ENCODE results near the gene SYT1.
A peak's percentile ranks its signal among the peaks of the same experiment; 100 is the strongest.

The SYT1 gene

DNA sequence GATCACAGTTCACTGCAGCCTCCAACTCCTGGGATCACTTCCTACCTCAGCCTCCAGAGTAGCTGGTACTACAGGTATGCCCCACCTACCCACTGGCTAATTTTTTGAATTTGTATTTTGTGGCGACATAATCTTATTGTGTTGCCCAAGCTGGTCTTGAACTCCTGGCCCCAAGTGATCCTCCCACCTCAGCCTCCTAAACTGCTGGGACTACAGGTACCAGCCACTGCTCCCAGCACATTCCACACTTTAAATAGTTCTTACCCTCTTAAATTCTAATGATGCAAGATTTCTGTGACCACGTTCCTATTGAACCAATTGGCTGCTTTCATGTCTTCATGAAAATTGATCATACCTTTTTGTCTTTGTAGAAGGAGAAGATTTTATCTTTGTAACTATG is 96.6 kb downstream of the SYT1 start:
- TF ChIP-seq, protein P1, sequence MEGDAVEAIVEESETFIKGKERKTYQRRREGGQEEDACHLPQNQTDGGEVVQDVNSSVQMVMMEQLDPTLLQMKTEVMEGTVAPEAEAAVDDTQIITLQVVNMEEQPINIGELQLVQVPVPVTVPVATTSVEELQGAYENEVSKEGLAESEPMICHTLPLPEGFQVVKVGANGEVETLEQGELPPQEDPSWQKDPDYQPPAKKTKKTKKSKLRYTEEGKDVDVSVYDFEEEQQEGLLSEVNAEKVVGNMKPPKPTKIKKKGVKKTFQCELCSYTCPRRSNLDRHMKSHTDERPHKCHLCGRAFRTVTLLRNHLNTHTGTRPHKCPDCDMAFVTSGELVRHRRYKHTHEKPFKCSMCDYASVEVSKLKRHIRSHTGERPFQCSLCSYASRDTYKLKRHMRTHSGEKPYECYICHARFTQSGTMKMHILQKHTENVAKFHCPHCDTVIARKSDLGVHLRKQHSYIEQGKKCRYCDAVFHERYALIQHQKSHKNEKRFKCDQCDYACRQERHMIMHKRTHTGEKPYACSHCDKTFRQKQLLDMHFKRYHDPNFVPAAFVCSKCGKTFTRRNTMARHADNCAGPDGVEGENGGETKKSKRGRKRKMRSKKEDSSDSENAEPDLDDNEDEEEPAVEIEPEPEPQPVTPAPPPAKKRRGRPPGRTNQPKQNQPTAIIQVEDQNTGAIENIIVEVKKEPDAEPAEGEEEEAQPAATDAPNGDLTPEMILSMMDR (IDR thresholded peaks at IDR 0.05; ENCODE audit: insufficient read depth, low read depth, low read length, missing control alignments), result no peak
- no peak for DNase-seq (ENCODE audit: low read depth)
- no peak overlapping the region for H3K4me3 ChIP-seq (ENCODE audit: low read length)

- H3K4me3 ChIP-seq (ENCODE audit: low read length), result no peak overlapping the region
These were observed 99.1 kb downstream of the SYT1 start for GRCh38 chr12:78963439-78964227.

GRCh38 chr12:78964521-78964920 is 99.9 kb downstream of the SYT1 start:
- TF ChIP-seq, protein P1 (IDR thresholded peaks at IDR 0.05; ENCODE audit: insufficient read depth, low read depth, low read length, missing control alignments), result no peak
- H3K4me3 ChIP-seq (ENCODE audit: low read length), result no peak overlapping the region
- DNase-seq (ENCODE audit: low read depth), result no peak

More at GRCh38 chr12:78963439-78964227, 99.1 kb downstream of the SYT1 start:
- peak; percentile 68 for DNase-seq (ENCODE audit: low read depth)
- TF ChIP-seq, protein P1 (IDR thresholded peaks at IDR 0.05; ENCODE audit: insufficient read depth, low read depth, low read length, missing control alignments), result no peak

DNA sequence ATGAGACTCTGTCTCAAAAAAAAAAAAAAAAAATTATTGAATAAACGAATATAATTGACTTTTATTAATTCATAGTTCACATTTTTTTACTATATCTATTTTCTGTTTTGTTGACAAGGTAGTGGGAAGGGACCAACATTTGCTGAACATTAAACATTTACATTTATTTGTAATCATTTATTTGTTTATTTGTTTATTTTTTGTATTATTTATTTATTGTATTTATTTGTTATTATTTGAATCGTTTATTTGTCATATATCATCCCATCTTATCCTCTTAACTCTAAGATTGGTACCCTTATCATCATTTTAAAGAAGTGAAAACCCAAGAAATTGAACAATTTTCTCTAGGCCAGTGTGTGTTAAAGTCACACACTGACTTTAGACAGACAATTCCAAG is 101.5 kb downstream of the SYT1 start:
- TF ChIP-seq, protein P1 (IDR thresholded peaks at IDR 0.05; ENCODE audit: insufficient read depth, low read depth, low read length, missing control alignments), result no peak
- no peak for DNase-seq (ENCODE audit: low read depth)
- no peak overlapping the region for H3K4me3 ChIP-seq (ENCODE audit: low read length)

- no peak for DNase-seq (ENCODE audit: low read depth)
- TF ChIP-seq, protein P1 (IDR thresholded peaks at IDR 0.05; ENCODE audit: insufficient read depth, low read depth, low read length, missing control alignments), result no peak
- H3K4me3 ChIP-seq (ENCODE audit: low read length), result no peak overlapping the region
These were observed 102.4 kb downstream of the SYT1 start for GRCh38 chr12:78966926-78967325.

- TF ChIP-seq, protein P1 (IDR thresholded peaks at IDR 0.05; ENCODE audit: insufficient read depth, low read depth, low read length, missing control alignments), result no peak
- no peak overlapping the region for H3K4me3 ChIP-seq (ENCODE audit: low read length)
- no peak for DNase-seq (ENCODE audit: low read depth)
These were observed 103.7 kb downstream of the SYT1 start for GRCh38 chr12:78968226-78968625.

DNA sequence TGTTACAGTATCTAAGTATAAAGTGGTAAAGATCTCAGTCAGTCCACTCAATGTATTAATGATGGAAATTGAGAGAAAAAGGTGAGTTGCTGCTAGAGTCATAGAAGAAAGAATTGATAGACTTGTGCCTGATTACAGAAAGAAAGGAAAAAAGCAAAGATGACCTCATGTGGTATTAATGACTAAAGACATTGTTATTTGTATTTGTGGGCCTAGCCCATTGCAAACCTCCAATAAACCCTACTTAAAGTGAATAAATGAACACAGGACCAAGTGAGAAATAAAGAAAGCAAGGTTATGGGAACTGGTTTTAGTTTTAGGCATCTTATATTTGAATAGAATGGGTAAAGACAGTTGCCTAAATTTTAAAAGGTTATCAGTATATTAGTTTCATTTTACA is 105.5 kb downstream of the SYT1 start:
- no peak overlapping the region for H3K4me3 ChIP-seq (ENCODE audit: low read length)
- DNase-seq (ENCODE audit: low read depth), result peak; percentile 42

More for the DNA sequence above, 105.5 kb downstream of the SYT1 start:
- TF ChIP-seq, protein P1 (IDR thresholded peaks at IDR 0.05; ENCODE audit: insufficient read depth, low read depth, low read length, missing control alignments), result no peak
